WI38 (cell line): Measurements from ENCODE around the gene ELP4.
"Not testable (repeated sequence)": the region's sequence is repeated elsewhere in the genome, so short reads cannot be mapped to it uniquely, and the experiment has no call there.

Experiments
- H3K4me3 ChIP-seq: 2 replicates; pipeline ENCODE4 v1.5.1; 2011; ENCODE audit warnings: low read depth, mild to moderate bottlenecking, control low read depth, low read length
- CTCF ChIP-seq: IDR thresholded peaks from 2 replicates; pipeline ENCODE4 v1.5.1; 2012; ENCODE audit warnings: low read depth, mild to moderate bottlenecking, control low read depth, low read length

The ELP4 gene

GRCh38 chr11:31656051-31656450 lies 146.5 kb downstream of the ELP4 start:
- no peak for TF ChIP-seq CTCF
- no peak overlapping the region for H3K4me3 ChIP-seq

GRCh38 chr11:31657091-31657490 lies 147.5 kb downstream of the ELP4 start:
- TF ChIP-seq CTCF = no peak
- no peak overlapping the region for H3K4me3 ChIP-seq

- H3K4me3 ChIP-seq = no peak overlapping the region
- no peak for TF ChIP-seq CTCF
Observed at GRCh38 chr11:31664129-31664528, 154.6 kb downstream of the ELP4 start.

GRCh38 chr11:31664954-31665353 lies 155.4 kb downstream of the ELP4 start:
- TF ChIP-seq CTCF = no peak
- no peak overlapping the region for H3K4me3 ChIP-seq

- H3K4me3 ChIP-seq = no peak overlapping the region
- no peak for TF ChIP-seq CTCF
Observed at GRCh38 chr11:31671681-31672080, 162.1 kb downstream of the ELP4 start.

- not testable (repeated sequence) for H3K4me3 ChIP-seq
Observed at GRCh38 chr11:31673108-31673507, 163.5 kb downstream of the ELP4 start.

GRCh38 chr11:31676280-31676982 lies 166.9 kb downstream of the ELP4 start:
- no peak overlapping the region for H3K4me3 ChIP-seq
- no peak for TF ChIP-seq CTCF

- no peak overlapping the region for H3K4me3 ChIP-seq
- no peak for TF ChIP-seq CTCF
Observed at GRCh38 chr11:31680770-31681169, 171.2 kb downstream of the ELP4 start.
